HG03521 (cell line): Measurements from ENCODE around the gene FADS6.

ENCODE experiments used
- ATAC-seq: cut with Tn5 transposase; IDR thresholded peaks from one replicate; pipeline ENCODE4 v1.9.1; 2021; ENCODE audit warnings: mild to moderate bottlenecking, moderate library complexity; ENCODE audit not compliant: unreplicated experiment

Gene FADS6

DNA sequence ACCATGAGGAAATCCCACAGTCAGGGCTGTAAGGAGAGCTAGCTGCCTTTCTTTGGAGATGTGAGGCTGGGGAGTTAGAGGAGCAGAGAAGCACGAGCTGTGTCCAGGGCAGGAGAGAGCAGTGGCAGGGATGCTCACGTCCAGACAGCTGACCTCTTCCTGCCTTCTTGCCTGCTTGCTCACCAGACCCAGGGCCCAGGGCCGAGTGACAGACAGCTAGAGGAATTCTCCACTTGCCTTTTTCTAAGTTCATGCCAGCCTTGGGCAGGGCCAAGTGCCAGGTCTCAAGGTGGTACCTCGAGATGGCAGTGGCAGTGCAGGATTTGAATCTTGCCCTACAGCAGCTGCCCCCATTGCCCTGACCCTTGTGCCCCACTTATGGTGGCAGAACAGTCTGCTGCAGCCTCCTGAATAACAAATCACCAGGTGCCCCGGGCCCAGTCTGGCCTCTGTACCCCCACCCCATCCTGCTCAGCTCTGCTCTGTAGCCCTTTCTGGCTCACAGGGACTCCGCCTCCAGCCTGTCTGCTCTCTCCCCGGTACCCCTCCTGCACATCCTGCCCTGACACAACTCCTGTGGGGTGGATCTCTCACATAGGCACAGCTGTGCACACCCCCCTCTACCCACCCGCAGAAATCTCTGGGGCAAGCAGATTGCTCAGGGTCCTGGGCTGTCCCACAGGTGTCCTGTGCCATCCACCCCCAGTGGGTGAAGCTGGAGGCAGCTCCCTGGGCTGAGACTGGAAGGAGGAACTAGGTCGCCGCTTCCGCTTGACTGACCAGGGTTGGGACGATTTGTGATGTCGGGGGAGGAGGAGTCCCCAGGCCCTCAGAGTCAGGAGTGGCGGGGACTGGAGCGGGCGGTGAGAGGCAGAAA is 59.7 kb downstream of the FADS6 start:
- ATAC-seq, result no peak

DNA sequence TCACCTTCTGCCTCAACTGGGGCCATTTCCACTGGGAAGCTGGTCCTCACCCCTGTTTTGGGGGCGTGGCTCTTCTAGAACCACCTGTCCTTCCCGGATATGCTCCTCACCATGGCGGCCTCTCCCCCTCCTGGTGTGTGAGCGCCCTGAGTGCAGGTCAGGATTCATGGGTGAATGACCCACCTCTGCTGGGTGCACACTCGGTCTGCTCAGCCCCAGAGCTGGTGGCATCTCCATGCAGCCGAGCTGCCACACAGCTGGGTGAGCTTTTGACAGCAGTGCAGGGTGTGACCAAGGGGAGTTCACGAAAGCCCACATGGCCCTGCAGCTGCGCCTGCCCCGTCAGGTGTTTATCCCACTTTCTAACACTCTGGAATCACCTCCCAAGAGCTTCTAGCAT is 61.0 kb downstream of the FADS6 start:
- no peak for ATAC-seq

- no peak for ATAC-seq
Measured at GRCh38 chr17:74831444-74832146, 61.8 kb downstream of the FADS6 start.

DNA sequence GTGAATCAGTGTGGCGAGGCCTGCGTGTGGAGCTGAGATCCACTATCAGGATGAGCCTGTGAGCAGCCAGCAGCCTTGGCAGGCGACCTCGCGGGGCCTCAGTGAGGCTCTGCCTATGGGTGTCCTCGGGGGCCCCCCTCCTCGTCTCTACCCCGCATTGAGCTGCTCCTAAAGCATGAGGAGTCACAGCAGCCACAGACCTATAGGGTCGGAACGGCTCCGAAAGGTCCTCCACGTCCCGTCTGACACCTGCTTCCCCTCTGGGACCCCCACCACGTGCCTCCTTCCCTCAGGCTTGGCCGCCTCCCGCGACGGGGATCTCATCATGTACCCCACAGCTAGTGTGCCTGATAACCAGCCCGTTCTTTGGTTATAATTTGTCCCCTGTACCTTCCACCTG is 62.6 kb downstream of the FADS6 start:
- ATAC-seq, result no peak

GRCh38 chr17:74827800-74828199 is 65.6 kb downstream of the FADS6 start:
- no peak for ATAC-seq
